GM10248 (cell line): ENCODE measurements around the gene AMZ1.

ENCODE experiments used
- CTCF ChIA-PET: fragments of 300-600 bp; sonication (Branson Sonifier 250); formaldehyde crosslinking; extraction: SDS; loops from one replicate; lab custom pipeline; 2021; ENCODE audit warnings: antibody characterized with exemption; lab: Yijun Ruan, JAX
- POLR2A ChIA-PET: fragments of 350-650 bp; sonication (Branson Sonifier 250); formaldehyde crosslinking; extraction: SDS; loops from one replicate; lab custom pipeline; 2020; ENCODE audit warnings: antibody characterized with exemption; lab: Yijun Ruan, JAX
- DNase-seq: peaks from one replicate; pipeline ENCODE4 v3.0.0; 2012; ENCODE audit errors: extremely low spot score
- TF ChIP-seq, protein P1 (sequence below): IDR thresholded peaks from 2 replicates; pipeline ENCODE4 v1.5.1; 2012; ENCODE audit warnings: mild to moderate bottlenecking, low read depth; ENCODE audit errors: extremely low read depth, missing control alignments, control extremely low read depth

Gene AMZ1, protein sequence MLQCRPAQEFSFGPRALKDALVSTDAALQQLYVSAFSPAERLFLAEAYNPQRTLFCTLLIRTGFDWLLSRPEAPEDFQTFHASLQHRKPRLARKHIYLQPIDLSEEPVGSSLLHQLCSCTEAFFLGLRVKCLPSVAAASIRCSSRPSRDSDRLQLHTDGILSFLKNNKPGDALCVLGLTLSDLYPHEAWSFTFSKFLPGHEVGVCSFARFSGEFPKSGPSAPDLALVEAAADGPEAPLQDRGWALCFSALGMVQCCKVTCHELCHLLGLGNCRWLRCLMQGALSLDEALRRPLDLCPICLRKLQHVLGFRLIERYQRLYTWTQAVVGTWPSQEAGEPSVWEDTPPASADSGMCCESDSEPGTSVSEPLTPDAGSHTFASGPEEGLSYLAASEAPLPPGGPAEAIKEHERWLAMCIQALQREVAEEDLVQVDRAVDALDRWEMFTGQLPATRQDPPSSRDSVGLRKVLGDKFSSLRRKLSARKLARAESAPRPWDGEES

DNA sequence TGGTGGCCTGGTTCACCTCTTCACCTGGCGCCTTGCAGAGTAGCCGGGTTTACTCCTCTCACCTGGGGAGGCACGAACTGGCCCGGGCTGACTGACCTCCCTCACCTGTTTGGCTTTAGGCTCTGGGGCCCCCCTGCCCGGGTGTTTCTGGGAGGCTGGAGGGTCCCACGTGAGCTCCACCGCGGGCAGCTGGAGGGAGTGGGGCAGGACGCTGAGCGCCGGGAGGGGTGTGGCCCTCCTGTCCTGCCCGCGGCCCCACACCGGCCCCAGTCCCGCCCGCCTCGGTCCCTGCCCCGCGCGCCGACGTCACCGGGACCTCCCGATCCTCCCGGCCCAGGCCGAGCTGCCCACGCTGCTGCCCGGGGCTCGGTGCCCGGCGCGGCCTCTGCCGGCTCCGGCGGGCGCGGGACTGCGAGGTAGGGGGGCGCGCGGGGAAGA lies at the start of gene AMZ1:
Gene AMZ1, plus strand, starts transcription at position 322 of the 438 bp plus-strand sequence. CDS start 12,250 bp downstream, outside the sequence.
- POLR2A ChIA-PET, result no interaction called here
- TF ChIP-seq, protein P1, sequence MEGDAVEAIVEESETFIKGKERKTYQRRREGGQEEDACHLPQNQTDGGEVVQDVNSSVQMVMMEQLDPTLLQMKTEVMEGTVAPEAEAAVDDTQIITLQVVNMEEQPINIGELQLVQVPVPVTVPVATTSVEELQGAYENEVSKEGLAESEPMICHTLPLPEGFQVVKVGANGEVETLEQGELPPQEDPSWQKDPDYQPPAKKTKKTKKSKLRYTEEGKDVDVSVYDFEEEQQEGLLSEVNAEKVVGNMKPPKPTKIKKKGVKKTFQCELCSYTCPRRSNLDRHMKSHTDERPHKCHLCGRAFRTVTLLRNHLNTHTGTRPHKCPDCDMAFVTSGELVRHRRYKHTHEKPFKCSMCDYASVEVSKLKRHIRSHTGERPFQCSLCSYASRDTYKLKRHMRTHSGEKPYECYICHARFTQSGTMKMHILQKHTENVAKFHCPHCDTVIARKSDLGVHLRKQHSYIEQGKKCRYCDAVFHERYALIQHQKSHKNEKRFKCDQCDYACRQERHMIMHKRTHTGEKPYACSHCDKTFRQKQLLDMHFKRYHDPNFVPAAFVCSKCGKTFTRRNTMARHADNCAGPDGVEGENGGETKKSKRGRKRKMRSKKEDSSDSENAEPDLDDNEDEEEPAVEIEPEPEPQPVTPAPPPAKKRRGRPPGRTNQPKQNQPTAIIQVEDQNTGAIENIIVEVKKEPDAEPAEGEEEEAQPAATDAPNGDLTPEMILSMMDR, result no peak
- CTCF ChIA-PET, result interaction anchor here (1.0 to 3.8 kb wide), 6 partner anchors 9 to 210 kb away, joined by 3 to 25 read pairs (median 4); no protein-coding TSS in a partner anchor

DNA sequence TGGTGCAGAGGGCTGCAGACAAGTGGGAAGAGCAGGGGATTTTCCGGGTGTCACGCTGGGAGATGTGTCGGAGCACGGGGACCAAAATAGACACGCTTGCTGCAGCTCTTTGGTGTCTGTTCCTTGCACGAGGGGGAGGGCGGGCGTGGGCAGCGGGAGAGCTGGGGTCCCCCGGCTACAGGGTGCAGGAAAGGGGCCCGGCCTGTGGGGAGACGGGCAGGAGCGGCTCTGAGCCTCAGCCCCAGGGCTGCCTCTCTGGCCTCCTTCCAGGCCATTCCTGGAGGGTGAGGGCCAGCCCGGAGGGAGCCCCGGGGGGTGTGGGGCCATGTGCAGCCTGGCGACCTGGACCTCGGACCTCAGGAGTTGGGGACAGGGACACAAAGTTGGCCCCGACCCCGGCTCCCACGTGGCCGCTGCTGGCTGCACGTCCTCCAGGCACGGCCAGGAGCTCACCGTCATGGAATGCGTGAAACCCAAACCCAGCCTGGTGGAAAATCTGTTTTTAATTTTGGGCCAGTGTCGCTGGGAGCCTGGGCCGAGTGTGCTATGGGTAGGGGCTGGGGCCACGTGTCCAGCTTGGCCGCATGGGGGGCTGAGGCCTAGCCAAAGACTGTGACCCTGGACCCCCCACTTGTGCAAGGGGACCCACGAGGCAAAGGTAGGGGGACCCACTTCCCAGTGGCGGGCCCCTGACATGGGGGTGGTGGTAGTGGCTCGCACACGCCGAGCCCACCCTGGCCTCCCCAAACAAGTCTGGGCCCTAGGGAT lies 49.6 kb upstream of the AMZ1 start:
- POLR2A ChIA-PET, result interaction anchor here (0.5 kb wide), 1 partner anchor 31 kb away, joined by 3 read pairs; no protein-coding TSS in a partner anchor
- TF ChIP-seq, protein P1, result no peak
- DNase-seq, result no peak
- CTCF ChIA-PET, result interaction anchor here (1.5 kb wide), 1 partner anchor 33 kb away, joined by 6 read pairs; no protein-coding TSS in a partner anchor

More for the DNA sequence above, at the start of gene AMZ1:
- no peak for DNase-seq

DNA sequence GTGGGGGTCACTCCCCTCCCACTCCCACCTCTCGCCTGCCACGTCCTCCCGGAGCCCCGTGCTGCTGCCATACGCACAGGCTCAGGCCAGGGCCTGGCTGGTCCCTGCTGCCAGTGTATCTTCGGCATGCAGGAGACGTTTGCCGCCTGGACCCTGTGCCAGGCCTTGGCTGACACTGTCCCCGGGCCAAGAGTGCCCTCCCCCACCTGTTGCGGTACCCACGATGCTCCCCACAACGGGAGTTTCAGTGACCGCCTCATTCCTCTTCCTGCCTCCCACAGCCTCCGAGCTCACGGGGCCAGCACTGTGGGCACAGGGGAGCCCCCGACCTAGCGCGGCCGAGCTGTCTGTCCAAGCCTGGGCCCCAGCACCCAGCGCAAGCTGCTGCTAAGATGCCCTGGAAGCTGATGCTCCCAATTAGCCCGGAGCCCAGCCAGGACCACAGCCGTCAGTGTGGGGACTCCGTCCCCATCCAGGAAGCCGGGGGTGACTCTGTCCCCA lies 48.8 kb upstream of the AMZ1 start:
- ChIA-PET POLR2A (no interaction called here), CTCF (no interaction called here)
- TF ChIP-seq, protein P1, result no peak
- DNase-seq, result no peak

DNA sequence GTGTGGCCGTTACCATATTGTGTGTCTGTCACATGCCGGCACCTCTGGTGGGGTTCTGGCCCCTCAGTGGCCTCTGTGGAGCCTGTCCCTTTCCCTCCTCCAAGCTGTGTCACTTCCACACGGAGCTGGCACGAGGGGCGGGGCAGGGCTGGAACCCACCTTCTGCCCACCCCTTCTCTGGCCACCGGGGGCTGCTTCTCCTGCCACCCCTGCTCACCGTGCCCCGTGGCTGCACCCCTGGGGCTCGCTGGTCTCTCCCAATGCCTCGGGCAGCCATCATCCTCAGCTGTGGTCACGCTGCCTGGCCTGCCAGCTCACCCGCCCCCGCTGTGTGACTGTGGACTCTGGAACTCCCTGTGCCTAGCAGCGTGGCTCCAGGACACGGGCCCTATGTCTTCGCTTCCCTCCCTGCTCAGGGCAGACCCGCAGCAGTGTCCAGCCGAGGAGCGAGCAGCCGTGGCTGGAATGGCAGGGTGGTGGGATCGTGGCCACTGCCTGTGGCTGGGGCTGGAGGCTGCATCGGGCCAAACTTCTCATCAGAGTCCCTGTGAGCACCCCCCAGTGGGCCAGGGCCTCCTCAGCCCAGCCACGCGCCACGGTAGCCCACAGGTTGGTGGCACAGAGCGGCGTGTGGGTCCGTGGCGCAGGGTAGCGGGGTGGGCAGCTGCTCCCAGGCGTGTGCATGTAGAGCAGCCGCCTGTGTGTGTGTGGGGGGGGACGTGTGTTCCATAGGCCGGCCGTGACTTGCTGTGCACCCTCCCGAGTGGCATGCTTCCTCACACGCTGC lies 48.1 kb upstream of the AMZ1 start:
- no peak for DNase-seq
- TF ChIP-seq, protein P1, result no peak
- POLR2A ChIA-PET, result no interaction called here
- CTCF ChIA-PET, result no interaction called here

DNA sequence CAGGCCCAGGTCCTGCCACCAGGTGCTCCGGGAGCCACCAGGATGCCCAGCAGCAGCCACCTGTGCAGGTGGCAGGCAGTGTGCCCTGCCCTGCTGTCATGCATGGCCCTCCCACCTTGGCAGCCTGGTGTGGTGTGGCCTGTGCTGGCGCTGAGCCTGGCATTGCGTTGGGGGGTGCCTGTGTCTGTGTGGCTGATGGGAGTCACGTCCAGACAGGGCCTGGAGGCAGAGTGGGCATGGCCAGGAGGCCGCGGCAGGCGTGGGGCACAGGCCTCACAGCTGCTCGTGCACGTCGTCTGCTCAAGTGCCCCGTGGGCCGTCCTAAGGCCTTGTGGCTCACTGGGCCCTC lies 47.5 kb upstream of the AMZ1 start:
- TF ChIP-seq, protein P1, result no peak
- no peak for DNase-seq
- ChIA-PET CTCF (no interaction called here), POLR2A (no interaction called here)
